Dermis microvascular lymphatic vessel endothelial cell (primary cell): ENCODE data around the gene ACTR5. TPM values are rescaled to one million over a fixed set of nuclear protein-coding genes. Genes with fewer than 3 reads are reported as not detected.

Experiments used
- DNase-seq, 2 donors: peaks; one replicate each; pipeline versions ENCODE4 v3.0.0 to v3.0.0-alpha.2; 2010; ENCODE audit warnings: low read depth in 2 of 2
- total RNA-seq: library from RNA; depleted of rRNA; stranded (reverse); fragments of >200 nt; gene quantifications from 2 replicates; pipeline ENCODE4 v1.2.1, GENCODE V29; 2014

ACTR5 gene
- total RNA-seq, 1 donor from 2014 or later = 6.9 TPM

GRCh38 chr20:38728911-38729642, 19.2 kb upstream of the ACTR5 start:
- DNase-seq = no peak

GRCh38 chr20:38729767-38730166, 18.5 kb upstream of the ACTR5 start:
- no peak for DNase-seq

GRCh38 chr20:38730167-38730988, 17.9 kb upstream of the ACTR5 start:
- DNase-seq = no peak

GRCh38 chr20:38730989-38731737, 17.1 kb upstream of the ACTR5 start:
- peak in 1 of 2 donors; percentile 55 for DNase-seq

GRCh38 chr20:38731738-38732113, 16.5 kb upstream of the ACTR5 start:
- no peak for DNase-seq

GRCh38 chr20:38732981-38733380, 15.3 kb upstream of the ACTR5 start:
- DNase-seq = no peak

GRCh38 chr20:38735172-38735571, 13.1 kb upstream of the ACTR5 start:
- DNase-seq = no peak

- DNase-seq = no peak
These were observed 10.4 kb upstream of the ACTR5 start for GRCh38 chr20:38737887-38738286.

- no peak for DNase-seq
These were observed 2.5 kb upstream of the ACTR5 start for GRCh38 chr20:38745757-38746156.

- DNase-seq = no peak
These were observed 664 bp upstream of the ACTR5 start for GRCh38 chr20:38747495-38748096.

GRCh38 chr20:38748861-38749149, 545 bp downstream of the ACTR5 start:
- DNase-seq = no peak

GRCh38 chr20:38751360-38751976, 3.2 kb downstream of the ACTR5 start:
- peak; percentile 49 to 69 for DNase-seq

- DNase-seq = no peak
These were observed 3.8 kb downstream of the ACTR5 start for GRCh38 chr20:38752029-38752428.

- no peak for DNase-seq
These were observed 6.7 kb downstream of the ACTR5 start for GRCh38 chr20:38754924-38755323.

- no peak for DNase-seq
These were observed 7.2 kb downstream of the ACTR5 start for GRCh38 chr20:38755324-38755910.

GRCh38 chr20:38757145-38757775, 9.0 kb downstream of the ACTR5 start:
- DNase-seq = peak in 1 of 2 donors; percentile 66

- no peak for DNase-seq
These were observed 10.8 kb downstream of the ACTR5 start for GRCh38 chr20:38759106-38759505.

GRCh38 chr20:38760978-38761377, 12.7 kb downstream of the ACTR5 start:
- no peak for DNase-seq

GRCh38 chr20:38762174-38762573, 13.9 kb downstream of the ACTR5 start:
- no peak for DNase-seq

GRCh38 chr20:38763616-38764015, 15.4 kb downstream of the ACTR5 start:
- DNase-seq = no peak
